ENCODE data around the gene GLTP.

GLTP gene

GRCh38 chr12:109831365-109831764, 49.0 kb downstream of the GLTP start:
- Histone ChIP-seq H3K9ac (ENCODE audit: low read length) (no peak overlapping the region), H3K9me2 (replicated peaks; ENCODE audit: insufficient read depth, low read length) (no peaks in the 10 kb centered on the region), H3K27ac (ENCODE audit: low read depth, low read length) (no peak overlapping the region), H4K20me1 (ENCODE audit: low read depth, low read length) (no peaks in the 10 kb centered on the region), H3F3A (ENCODE audit: insufficient read depth) (no peaks in the 10 kb centered on the region), H3K4me2 (ENCODE audit: low read depth, low read length, poor library complexity, severe bottlenecking) (no peak overlapping the region), H2AFZ (ENCODE audit: low read depth, low read length, severe bottlenecking) (no peak overlapping the region), H3K79me2 (ENCODE audit: insufficient read depth, low read length) (no peaks in the 10 kb centered on the region), H3K27me3 (ENCODE audit: low read length) (no peaks in the 10 kb centered on the region), H3K4me3 (ENCODE audit: insufficient read depth, low read length, poor library complexity, severe bottlenecking) (no peak overlapping the region), H3K36me3 (ENCODE audit: low read length) (no peaks in the 10 kb centered on the region), H3K9me3 (ENCODE audit: insufficient read depth, low read length) (no peaks in the 10 kb centered on the region)
- TF ChIP-seq EZH2phosphoT487 (conservative IDR thresholded peaks at IDR 0.05; ENCODE audit: low read length) (no peak), CTCF (IDR thresholded peaks at IDR 0.05; ENCODE audit: insufficient read depth, low read length, poor library complexity, severe bottlenecking) (no peak)

GRCh38 chr12:109830718-109831117, 49.6 kb downstream of the GLTP start:
- Histone ChIP-seq H3K27me3 (ENCODE audit: low read length) (no peaks in the 10 kb centered on the region), H3K9me3 (ENCODE audit: insufficient read depth, low read length) (no peaks in the 10 kb centered on the region), H3K9me2 (replicated peaks; ENCODE audit: insufficient read depth, low read length) (no peaks in the 10 kb centered on the region), H4K20me1 (ENCODE audit: low read depth, low read length) (no peaks in the 10 kb centered on the region), H3K9ac (ENCODE audit: low read length) (no peak overlapping the region), H3K27ac (ENCODE audit: low read depth, low read length) (no peak overlapping the region), H3K4me2 (ENCODE audit: low read depth, low read length, poor library complexity, severe bottlenecking) (no peak overlapping the region), H3K36me3 (ENCODE audit: low read length) (no peaks in the 10 kb centered on the region), H3K4me3 (ENCODE audit: insufficient read depth, low read length, poor library complexity, severe bottlenecking) (no peak overlapping the region), H2AFZ (ENCODE audit: low read depth, low read length, severe bottlenecking) (no peak overlapping the region), H3F3A (ENCODE audit: insufficient read depth) (no peaks in the 10 kb centered on the region), H3K79me2 (ENCODE audit: insufficient read depth, low read length) (no peaks in the 10 kb centered on the region)
- TF ChIP-seq EZH2phosphoT487 (conservative IDR thresholded peaks at IDR 0.05; ENCODE audit: low read length) (no peak), CTCF (IDR thresholded peaks at IDR 0.05; ENCODE audit: insufficient read depth, low read length, poor library complexity, severe bottlenecking) (no peak)

- H3K27me3 ChIP-seq (ENCODE audit: low read length) = no peaks in the 10 kb centered on the region
- no peak overlapping the region for H3K9ac ChIP-seq (ENCODE audit: low read length)
- no peak overlapping the region for H3K4me3 ChIP-seq (ENCODE audit: insufficient read depth, low read length, poor library complexity, severe bottlenecking)
- no peak overlapping the region for H3K27ac ChIP-seq (ENCODE audit: low read depth, low read length)
- no peaks in the 10 kb centered on the region for H3K9me3 ChIP-seq (ENCODE audit: insufficient read depth, low read length)
- TF ChIP-seq EZH2phosphoT487 (conservative IDR thresholded peaks at IDR 0.05; ENCODE audit: low read length) = no peak
- TF ChIP-seq CTCF (IDR thresholded peaks at IDR 0.05; ENCODE audit: insufficient read depth, low read length, poor library complexity, severe bottlenecking) = no peak
- no peak overlapping the region for H2AFZ ChIP-seq (ENCODE audit: low read depth, low read length, severe bottlenecking)
- H3K4me2 ChIP-seq (ENCODE audit: low read depth, low read length, poor library complexity, severe bottlenecking) = no peak overlapping the region
- no peaks in the 10 kb centered on the region for H3K36me3 ChIP-seq (ENCODE audit: low read length)
- H3F3A ChIP-seq (ENCODE audit: insufficient read depth) = no peaks in the 10 kb centered on the region
- H3K79me2 ChIP-seq (ENCODE audit: insufficient read depth, low read length) = no peaks in the 10 kb centered on the region
- H3K9me2 ChIP-seq (replicated peaks; ENCODE audit: insufficient read depth, low read length) = no peaks in the 10 kb centered on the region
- H4K20me1 ChIP-seq (ENCODE audit: low read depth, low read length) = no peaks in the 10 kb centered on the region
Observed at GRCh38 chr12:109830267-109830666, 50.1 kb downstream of the GLTP start.
